Testis (tissue), 3 donors: ENCODE measurements around the gene SYNPO. TPM values are rescaled to one million over a fixed set of nuclear protein-coding genes. Genes with fewer than 3 reads are reported as not detected.

Experiments
- DNase-seq: peaks from one replicate; pipeline ENCODE4 v3.0.0-alpha.2; 2019
- H3K27ac ChIP-seq, 2 donors: fragments of 200-600 bp; sonication (generic); one replicate each; pipeline ENCODE4 v1.5.1; 2019
- H3K27me3 ChIP-seq: fragments of 200-600 bp; sonication (generic); one replicate; pipeline ENCODE4 v1.5.1; 2019
- H3K36me3 ChIP-seq: fragments of 200-600 bp; sonication (generic); one replicate; pipeline ENCODE4 v1.5.1; 2017; ENCODE audit warnings: low read depth; ENCODE audit errors: missing control alignments
- H3K4me1 ChIP-seq: fragments of 200-600 bp; sonication (generic); one replicate; pipeline ENCODE4 v1.5.1; 2019
- H3K4me3 ChIP-seq, 2 donors: fragments of 200-600 bp; sonication (generic); one replicate each; pipeline ENCODE4 v1.5.1; 2017 to 2019
- H3K9me3 ChIP-seq: fragments of 200-600 bp; sonication (generic); one replicate; pipeline ENCODE4 v1.5.1; 2017
- POLR2A ChIP-seq: fragments of 450-650 bp; IDR thresholded peaks from one replicate; pipeline ENCODE4 v1.6.1; 2017; ENCODE audit warnings: antibody characterized with exemption, mild to moderate bottlenecking, moderate library complexity
- WGBS, 2 donors: methylation state at CpG; one replicate each; pipeline ENCODE4 v1.1.5; 2018; 5-methylcytosine and 5-hydroxymethylcytosine counted together
- intact Hi-C: fragments of 100-400 bp; cut with DNase I; formaldehyde crosslinking; loops from one replicate; pipeline ENCODE4 v1.15.1; 2023; ENCODE audit warnings: low total_unique reads
- polyA plus RNA-seq: library from polyadenylated mRNA; stranded (reverse); fragments of 350-450 nt; fragmentation: Illumina TruSeq; extraction: RNeasy Lipid Tissue Mini Kit (QIAGEN cat#74804); gene quantifications from one replicate; pipeline ENCODE4 v1.2.3, GENCODE V29; 2014; ENCODE audit warnings: low read depth, low replicate concordance; ENCODE audit not compliant: insufficient read depth
- total RNA-seq, 2 donors: library from RNA; depleted of rRNA; stranded (reverse); fragments of >200 nt; gene quantifications; one replicate each; pipeline ENCODE4 v1.2.3, GENCODE V29; 2016
- TF ChIP-seq, protein P1 (sequence below), 3 experiments: fragments of 450-650 bp in 2 of 3; fragments of 200-600 bp in 1 of 3; sonication (generic) in 1 of 3; IDR thresholded peaks; one replicate each; pipeline ENCODE4 v1.5.1; 2016 to 2019; ENCODE audit warnings: antibody characterized with exemption in 3 of 3, mild to moderate bottlenecking in 2 of 3, moderate library complexity in 1 of 3

Gene SYNPO
- total and polyA plus RNA-seq, 3 donors from 2014 or later, result 49.1 to 53.2 (median 52.2) TPM

DNA sequence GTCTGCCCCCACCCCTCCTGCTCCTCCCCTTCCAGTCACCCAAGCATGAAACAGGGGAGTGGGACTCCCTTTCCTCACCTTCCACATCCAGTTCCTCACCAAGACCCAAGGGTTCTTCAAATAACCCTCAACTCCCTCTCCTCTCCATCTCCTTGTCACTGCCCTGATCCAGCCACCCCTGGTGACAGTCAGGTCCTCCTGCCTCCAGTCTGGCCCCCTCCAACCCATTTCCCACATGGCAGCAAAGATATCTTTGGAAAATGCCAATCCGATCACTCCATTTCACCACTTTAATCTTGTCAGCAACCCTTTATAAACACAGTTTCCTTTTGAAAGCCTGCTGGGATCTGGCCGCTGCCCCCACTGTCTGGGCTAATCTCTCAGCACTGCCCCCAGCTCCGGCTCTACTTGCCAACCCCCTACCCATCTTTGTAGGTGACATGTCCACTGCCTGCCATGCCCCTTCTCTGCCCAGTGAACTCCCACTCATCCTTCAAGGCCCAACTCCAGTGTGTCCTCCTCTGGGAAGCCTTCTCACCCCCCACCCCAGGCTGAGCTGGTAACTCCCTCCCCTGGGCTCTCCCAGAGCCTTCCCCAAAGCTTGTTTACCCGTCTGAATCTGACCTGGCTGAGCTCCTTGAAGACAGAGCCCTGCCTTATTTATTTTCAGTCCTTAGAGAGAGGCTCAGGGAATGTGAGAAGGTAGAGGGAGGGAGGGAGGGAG lies 19.8 kb downstream of the SYNPO start:
- Histone ChIP-seq H3K9me3 (no peaks in the 10 kb centered on the region), H3K36me3 (no peaks in the 10 kb centered on the region), H3K27me3 (no peaks in the 10 kb centered on the region), H3K4me3 (peak overlapping the region in 1 of 2 donors; percentile 4), H3K4me1 (peaks cover 45% of the 10 kb centered on the region), H3K27ac (peak overlapping the region in 1 of 2 donors; percentile 61)
- 53 to 60% methylated on average over 4 of the region's 4 CpGs for WGBS, 2 donors
- intact Hi-C loops, result no loop called here
- DNase-seq, result no peak
- TF ChIP-seq POLR2A, result no peak
- TF ChIP-seq, protein P1, sequence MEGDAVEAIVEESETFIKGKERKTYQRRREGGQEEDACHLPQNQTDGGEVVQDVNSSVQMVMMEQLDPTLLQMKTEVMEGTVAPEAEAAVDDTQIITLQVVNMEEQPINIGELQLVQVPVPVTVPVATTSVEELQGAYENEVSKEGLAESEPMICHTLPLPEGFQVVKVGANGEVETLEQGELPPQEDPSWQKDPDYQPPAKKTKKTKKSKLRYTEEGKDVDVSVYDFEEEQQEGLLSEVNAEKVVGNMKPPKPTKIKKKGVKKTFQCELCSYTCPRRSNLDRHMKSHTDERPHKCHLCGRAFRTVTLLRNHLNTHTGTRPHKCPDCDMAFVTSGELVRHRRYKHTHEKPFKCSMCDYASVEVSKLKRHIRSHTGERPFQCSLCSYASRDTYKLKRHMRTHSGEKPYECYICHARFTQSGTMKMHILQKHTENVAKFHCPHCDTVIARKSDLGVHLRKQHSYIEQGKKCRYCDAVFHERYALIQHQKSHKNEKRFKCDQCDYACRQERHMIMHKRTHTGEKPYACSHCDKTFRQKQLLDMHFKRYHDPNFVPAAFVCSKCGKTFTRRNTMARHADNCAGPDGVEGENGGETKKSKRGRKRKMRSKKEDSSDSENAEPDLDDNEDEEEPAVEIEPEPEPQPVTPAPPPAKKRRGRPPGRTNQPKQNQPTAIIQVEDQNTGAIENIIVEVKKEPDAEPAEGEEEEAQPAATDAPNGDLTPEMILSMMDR (IDR thresholded peaks at IDR 0.05), result no peak

DNA sequence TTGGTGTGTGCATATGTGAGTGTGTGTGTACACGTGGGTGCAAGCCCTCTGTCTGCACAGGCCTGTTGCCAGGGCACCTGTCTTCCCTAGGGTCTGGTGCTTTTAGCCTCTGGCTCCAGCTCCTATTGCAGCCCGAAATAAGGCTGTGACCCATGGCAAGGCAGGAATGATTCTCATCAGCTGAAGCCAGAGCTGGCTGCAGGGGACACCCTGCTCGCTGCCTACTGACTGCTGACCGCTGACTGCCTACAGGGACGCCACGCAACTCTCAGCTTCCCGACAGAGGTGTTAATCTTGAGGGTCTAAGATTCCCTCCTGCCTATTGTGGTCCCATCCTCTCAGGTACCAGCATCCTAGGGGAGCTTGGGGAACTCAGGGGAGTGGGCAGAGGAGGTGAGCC lies 20.6 kb downstream of the SYNPO start, which contains the start of gene MYOZ3:
Gene MYOZ3, plus strand, starts transcription at position 166 of the 400 bp plus-strand sequence. CDS start 1,691 bp downstream, outside the sequence.
- peaks cover 37% of the 10 kb centered on the region for H3K4me1 ChIP-seq
- H3K36me3 ChIP-seq, result no peaks in the 10 kb centered on the region
- TF ChIP-seq POLR2A, result no peak
- TF ChIP-seq, protein P1 (IDR thresholded peaks at IDR 0.05), result no peak
- peak within 1 kb of the TSS in 1 of 2 donors; percentile 61 for H3K27ac ChIP-seq
- WGBS, 2 donors, result 38 to 77% methylated on average over 2 to 7 of the region's 7 CpGs
- H3K4me3 ChIP-seq, result peak within 1 kb of the TSS; percentile 4 to 29
- intact Hi-C loops, result no loop called here
- no peaks in the 10 kb centered on the region for H3K27me3 ChIP-seq
- H3K9me3 ChIP-seq, result no peaks in the 10 kb centered on the region
- DNase-seq, result no peak

DNA sequence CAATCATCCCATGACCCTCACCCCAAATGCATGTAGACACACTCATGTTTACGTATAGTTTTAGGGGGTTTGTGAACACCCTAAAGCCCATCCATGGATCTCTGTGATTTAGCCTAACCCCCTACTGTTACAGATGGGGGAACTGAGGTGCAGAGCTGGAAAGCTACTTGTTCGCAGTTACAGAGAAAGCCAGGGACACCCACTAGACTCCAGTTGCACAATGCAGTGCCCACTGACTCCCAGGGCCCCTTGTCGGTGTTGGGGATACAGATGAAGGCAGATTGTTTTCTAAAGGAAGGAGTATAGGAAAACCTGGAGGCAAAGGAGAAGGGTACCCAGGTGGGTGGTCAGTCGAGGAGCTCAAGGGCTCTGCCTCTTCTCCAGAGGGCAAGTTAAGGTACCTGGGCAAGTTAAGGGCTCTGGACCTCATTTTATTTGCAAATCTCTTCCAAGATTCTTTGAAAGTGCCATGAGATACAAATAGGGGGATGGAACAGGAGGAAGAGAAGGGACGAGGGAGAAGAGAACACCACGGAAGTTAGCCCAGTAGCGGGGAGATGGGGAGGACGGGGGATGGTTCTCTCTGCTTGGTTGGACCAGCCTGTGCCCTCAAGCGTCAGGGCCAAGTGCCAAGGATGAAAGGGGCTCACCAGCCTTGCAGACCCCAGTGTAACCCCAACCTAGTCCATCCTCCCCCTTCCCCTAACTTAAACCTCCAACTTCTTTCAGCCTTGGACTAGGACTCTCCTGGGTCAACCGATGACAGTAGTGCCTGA lies 21.5 kb downstream of the SYNPO start:
- intact Hi-C loops, result no loop called here
- no peak for DNase-seq
- 82 to 89% methylated on average over 10 of the region's 10 CpGs for WGBS, 2 donors

DNA sequence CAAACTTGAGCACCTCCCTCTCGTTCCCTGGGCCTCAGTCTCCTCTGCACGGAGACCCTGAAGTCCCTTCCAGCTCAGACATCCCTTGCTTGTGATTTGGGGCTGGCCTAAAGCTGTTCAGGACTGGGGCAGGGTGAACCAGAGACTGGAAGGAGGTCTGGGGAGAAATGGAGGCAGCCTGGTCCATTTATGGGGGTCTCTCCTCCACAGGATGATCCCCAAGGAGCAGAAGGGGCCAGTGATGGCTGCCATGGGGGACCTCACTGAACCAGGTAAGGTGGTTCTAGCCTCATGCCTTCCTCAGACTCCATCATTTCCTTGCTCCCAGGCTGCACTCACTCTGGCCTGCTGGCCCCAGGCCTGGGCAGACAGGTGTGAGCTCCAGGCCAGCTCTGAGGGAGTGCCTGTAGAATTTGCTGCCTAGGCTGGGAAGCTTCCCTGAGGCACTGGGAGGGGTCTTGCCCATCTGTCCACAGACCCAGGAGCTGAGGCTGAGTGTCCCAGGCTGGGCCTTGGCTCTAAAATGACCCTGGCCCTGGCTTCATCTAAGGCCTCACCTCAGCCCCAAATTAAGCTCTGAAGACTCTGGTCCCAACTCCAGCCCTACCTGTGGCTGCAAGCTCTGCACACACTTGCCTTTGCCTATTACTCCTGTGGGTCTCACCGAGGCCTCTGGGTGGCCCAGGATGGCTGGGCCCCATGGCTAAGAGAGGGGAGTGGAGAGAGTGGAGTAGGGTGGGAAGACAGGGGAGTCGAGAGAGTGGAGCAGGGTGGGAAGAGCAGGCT lies 22.5 kb downstream of the SYNPO start:
- H3K36me3 ChIP-seq, result no peaks in the 10 kb centered on the region
- intact Hi-C loops, result no loop called here
- H3K27ac ChIP-seq, result no peak overlapping the region
- peaks cover 26% of the 10 kb centered on the region for H3K4me1 ChIP-seq
- WGBS, 2 donors, result 70 to 75% methylated on average over 2 to 4 of the region's 4 CpGs
- H3K27me3 ChIP-seq, result no peaks in the 10 kb centered on the region
- no peak overlapping the region for H3K4me3 ChIP-seq
- TF ChIP-seq, protein P1 (IDR thresholded peaks at IDR 0.05), result no peak
- TF ChIP-seq POLR2A, result no peak
- H3K9me3 ChIP-seq, result no peaks in the 10 kb centered on the region
- DNase-seq, result no peak

More for the DNA sequence above, 21.5 kb downstream of the SYNPO start:
- Histone ChIP-seq H3K4me1 (peaks cover 32% of the 10 kb centered on the region), H3K27ac (no peak overlapping the region), H3K9me3 (no peaks in the 10 kb centered on the region), H3K27me3 (no peaks in the 10 kb centered on the region), H3K4me3 (peak overlapping the region in 1 of 2 donors; percentile 4), H3K36me3 (no peaks in the 10 kb centered on the region)
- TF ChIP-seq, protein P1 (IDR thresholded peaks at IDR 0.05), result no peak
- no peak for TF ChIP-seq POLR2A
